H1 (cell line): ENCODE data around the gene WNT2. TPM values are rescaled to one million over a fixed set of nuclear protein-coding genes. Genes with fewer than 3 reads are reported as not detected.

Experiments
- CTCF ChIA-PET: fragments of 300-600 bp; sonication (Branson Sonifier 250); formaldehyde crosslinking; loops from one replicate; lab custom pipeline; 2021; ENCODE audit not compliant: partially characterized antibody; lab: Charles Lee
- POLR2A ChIA-PET: fragments of 300-600 bp; sonication (Branson Sonifier 250); formaldehyde crosslinking; loops from one replicate; lab custom pipeline; 2021; ENCODE audit warnings: inconsistent platforms; ENCODE audit not compliant: partially characterized antibody; lab: Charles Lee
- DNase-seq, 2 experiments: peaks; one replicate each; pipeline versions ENCODE4 v3.0.0 to v3.0.0-alpha.2; 2010 to 2022; ENCODE audit warnings: low spot score in 2 of 2, low read depth in 1 of 2, mixed read lengths in 1 of 2
- FAIRE-seq: peaks from 2 replicates; lab custom pipeline; 2011; peaks lifted over from hg19 to GRCh38; lab: Jason Lieb, UNC
- H2AFZ ChIP-seq: 2 replicates; pipeline ENCODE4 v1.8.1; 2012; ENCODE audit warnings: low read length, inconsistent platforms
- H2AK5ac ChIP-seq: 2 replicates; pipeline ENCODE4 v1.6.1; 2013; ENCODE audit warnings: low read depth, low read length
- H2BK120ac ChIP-seq: replicated peaks from 2 replicates; pipeline ENCODE3; 2013; ENCODE audit warnings: low read depth, low read length, inconsistent platforms
- H2BK12ac ChIP-seq: 2 replicates; pipeline ENCODE4 v1.6.1; 2013; ENCODE audit warnings: low read depth, low read length
- H2BK15ac ChIP-seq: 2 replicates; pipeline ENCODE4 v1.6.1; 2013; ENCODE audit warnings: low read length
- H2BK20ac ChIP-seq: 2 replicates; pipeline ENCODE4 v1.6.1; 2013; ENCODE audit warnings: low read length
- H2BK5ac ChIP-seq: 2 replicates; pipeline ENCODE4 v1.6.1; 2013; ENCODE audit warnings: low read depth, low read length
- H3K14ac ChIP-seq: 2 replicates; pipeline ENCODE4 v1.6.1; 2013; ENCODE audit warnings: inconsistent platforms; ENCODE audit not compliant: insufficient read length
- H3K18ac ChIP-seq: 2 replicates; pipeline ENCODE4 v1.6.1; 2013; ENCODE audit warnings: low read length; ENCODE audit errors: extremely low read depth
- H3K23ac ChIP-seq: 2 replicates; pipeline ENCODE4 v1.6.1; 2013; ENCODE audit warnings: inconsistent platforms; ENCODE audit not compliant: insufficient read length
- H3K23me2 ChIP-seq: 2 replicates; pipeline ENCODE4 v1.6.1; 2013; ENCODE audit warnings: low read depth, low read length
- H3K27ac ChIP-seq: 2 replicates; pipeline ENCODE4 v1.6.1; 2011; ENCODE audit warnings: low read depth, low read length, inconsistent platforms
- H3K27me3 ChIP-seq, 4 experiments: replicated peaks in 1 of 4; 1 replicate in 1 of 4; 2 replicates in 3 of 4; pipeline versions ENCODE4 v1.6.1 to v1.8.1; 2011 to 2013; ENCODE audit warnings: low read length in 3 of 4, mild to moderate bottlenecking in 3 of 4, inconsistent platforms in 2 of 4, mixed read lengths in 2 of 4, moderate library complexity in 1 of 4; ENCODE audit not compliant: control insufficient read depth in 3 of 4, insufficient read depth in 3 of 4; ENCODE audit errors: extremely low read depth in 1 of 4
- H3K36me3 ChIP-seq, 4 experiments: 2 replicates each; pipeline versions ENCODE4 v1.6.1 to v1.8.1; 2011 to 2013; ENCODE audit warnings: mild to moderate bottlenecking in 4 of 4, low read length in 3 of 4, moderate library complexity in 2 of 4, control low read depth in 1 of 4, inconsistent platforms in 1 of 4; ENCODE audit not compliant: insufficient read depth in 4 of 4, control insufficient read depth in 2 of 4
- H3K4ac ChIP-seq: replicated peaks from 2 replicates; pipeline ENCODE3; 2013; ENCODE audit warnings: low read length, low read depth, mixed read lengths, inconsistent platforms; ENCODE audit not compliant: insufficient read length
- H3K4me1 ChIP-seq, 4 experiments: replicated peaks in 1 of 4; 1 replicate in 1 of 4; 2 replicates in 3 of 4; pipeline versions ENCODE4 v1.6.1 to v1.8.1; 2011 to 2013; ENCODE audit warnings: low read length in 3 of 4, inconsistent platforms in 2 of 4, mixed read lengths in 1 of 4; ENCODE audit not compliant: insufficient read depth in 4 of 4, control insufficient read depth in 3 of 4
- H3K4me2 ChIP-seq, 2 experiments: 2 replicates each; pipeline versions ENCODE4 v1.6.1 to v1.8.1; 2011 to 2013; ENCODE audit warnings: low read depth in 2 of 2, low read length in 2 of 2, control low read depth in 1 of 2, inconsistent platforms in 1 of 2, mild to moderate bottlenecking in 1 of 2; ENCODE audit not compliant: insufficient read depth in 1 of 2
- H3K4me3 ChIP-seq, 4 experiments: fragments of 200-600, 300-600 bp in 1 of 4; sonication (generic), shearing (Covaris generic), sonication (Bioruptor Twin) in 1 of 4; 2 replicates each; pipeline versions ENCODE4 v1.5.1 to v1.8.1; 2011 to 2016; ENCODE audit warnings: low read length in 4 of 4, low read depth in 3 of 4, control low read depth in 2 of 4, inconsistent platforms in 2 of 4, mild to moderate bottlenecking in 2 of 4, mixed read lengths in 1 of 4, moderate library complexity in 1 of 4; ENCODE audit not compliant: insufficient read depth in 2 of 4; ENCODE audit errors: extremely low read depth in 1 of 4
- H3K56ac ChIP-seq: replicated peaks from 2 replicates; pipeline ENCODE3; 2013; ENCODE audit warnings: low read depth, mild to moderate bottlenecking, mixed read lengths, low read length, inconsistent platforms; ENCODE audit not compliant: insufficient read length
- H3K79me1 ChIP-seq: 2 replicates; pipeline ENCODE4 v1.6.1; 2013; ENCODE audit warnings: low read depth, low read length, control low read depth
- H3K79me2 ChIP-seq, 2 experiments: 2 replicates each; pipeline versions ENCODE4 v1.6.1 to v1.8.1; 2012 to 2013; ENCODE audit warnings: low read length in 2 of 2, mild to moderate bottlenecking in 2 of 2, inconsistent platforms in 1 of 2; ENCODE audit not compliant: insufficient read depth in 2 of 2, control insufficient read depth in 1 of 2
- H3K9ac ChIP-seq, 4 experiments: replicated peaks in 1 of 4; 1 replicate in 1 of 4; 2 replicates in 3 of 4; pipeline versions ENCODE4 v1.6.1 to v1.8.1; 2011 to 2013; ENCODE audit warnings: low read depth in 3 of 4, low read length in 3 of 4, control low read depth in 2 of 4, mild to moderate bottlenecking in 2 of 4, moderate library complexity in 2 of 4, inconsistent platforms in 1 of 4; ENCODE audit errors: extremely low read depth in 1 of 4
- H3K9me3 ChIP-seq, 2 experiments: 2 replicates each; pipeline versions ENCODE4 v1.6.1 to v1.8.1; 2012 to 2013; ENCODE audit warnings: mild to moderate bottlenecking in 2 of 2, moderate library complexity in 2 of 2, control low read depth in 1 of 2, inconsistent platforms in 1 of 2, low read depth in 1 of 2, low read length in 1 of 2, mixed read lengths in 1 of 2; ENCODE audit not compliant: insufficient read depth in 2 of 2
- H4K20me1 ChIP-seq, 2 experiments: replicated peaks in 1 of 2; 2 replicates each; pipeline versions ENCODE3 to v1.8.1; 2011 to 2013; ENCODE audit warnings: inconsistent platforms in 2 of 2, low read length in 2 of 2, mild to moderate bottlenecking in 1 of 2; ENCODE audit not compliant: insufficient read depth in 2 of 2, control insufficient read depth in 1 of 2
- H4K5ac ChIP-seq: 2 replicates; pipeline ENCODE4 v1.6.1; 2013; ENCODE audit warnings: low read length, low read depth, mixed read lengths, inconsistent platforms; ENCODE audit not compliant: insufficient read length
- H4K8ac ChIP-seq: 2 replicates; pipeline ENCODE4 v1.8.0; 2013; ENCODE audit warnings: mild to moderate bottlenecking, moderate library complexity, low read length, inconsistent platforms; ENCODE audit not compliant: insufficient read depth; ENCODE audit errors: extremely low read depth
- H4K91ac ChIP-seq: replicated peaks from 2 replicates; pipeline ENCODE3; 2013; ENCODE audit warnings: low read length, mixed read lengths, inconsistent platforms; ENCODE audit not compliant: insufficient read length
- ASH2L ChIP-seq: fragments of 200-600, 300-600 bp; sonication (generic); IDR thresholded peaks from one replicate; pipeline ENCODE4 v1.7.1; 2017; ENCODE audit warnings: low read length
- ATF3 ChIP-seq: IDR thresholded peaks from 2 replicates; pipeline ENCODE4 v1.6.1; 2011; ENCODE audit warnings: low read depth, mild to moderate bottlenecking, low read length; ENCODE audit not compliant: insufficient read depth
- CBX5 ChIP-seq: fragments of 300-800, 300-1000 bp; sonication (generic); IDR thresholded peaks from 2 replicates; pipeline ENCODE4 v1.7.1; 2016; ENCODE audit warnings: antibody characterized with exemption, low read length, low read depth
- CREB1 ChIP-seq: IDR thresholded peaks from 2 replicates; pipeline ENCODE4 v1.6.1; 2012; ENCODE audit warnings: inconsistent platforms
- GABPA ChIP-seq: IDR thresholded peaks from 2 replicates; pipeline ENCODE4 v1.6.1; 2011; ENCODE audit warnings: mild to moderate bottlenecking, low read length, moderate library complexity, borderline replicate concordance; ENCODE audit not compliant: insufficient read depth
- HDAC2 ChIP-seq, 2 experiments: fragments of 300-600 bp in 1 of 2; sonication (generic) in 1 of 2; IDR thresholded peaks; 2 replicates each; pipeline ENCODE4 v1.6.1; 2011 to 2012; ENCODE audit warnings: low read depth in 2 of 2, low read length in 2 of 2, mild to moderate bottlenecking in 2 of 2, moderate library complexity in 2 of 2, borderline replicate concordance in 1 of 2, inconsistent platforms in 1 of 2
- KDM5A ChIP-seq: fragments of 200-600 bp; IDR thresholded peaks from 2 replicates; pipeline ENCODE4 v1.7.1; 2012; ENCODE audit warnings: mild to moderate bottlenecking, low read length, inconsistent platforms, mixed read lengths
- NRF1 ChIP-seq: IDR thresholded peaks from 2 replicates; pipeline ENCODE4 v1.6.1; 2011; ENCODE audit warnings: mild to moderate bottlenecking, low read depth, low read length, improper control_type of control experiment
- WGBS, 2 experiments: shearing (Covaris generic) in 1 of 2; methylation state at CpG; one replicate each; pipeline versions ENCODE4 v1.1.6 to v1.1.7; 2013 to 2015; ENCODE audit warnings: low lambda C conversion rate in 2 of 2, mixed read lengths in 2 of 2, inconsistent platforms in 1 of 2, low coverage in 1 of 2, missing lambda C conversion rate in 1 of 2; ENCODE audit not compliant: insufficient replicate concordance in 2 of 2, insufficient coverage in 1 of 2, insufficient read length in 1 of 2; ENCODE audit errors: extremely low coverage in 1 of 2, missing lambda C conversion rate in 1 of 2; 5-methylcytosine and 5-hydroxymethylcytosine counted together
- polyA plus RNA-seq, 7 experiments: library from polyadenylated mRNA; depleted of rRNA in 3 of 7; stranded (reverse) in 5 of 7; unstranded in 2 of 7; fragments of >200 nt in 5 of 7; fragments of 200-250 nt in 2 of 7; gene quantifications; 1 replicate in 5 of 7; 2 replicates in 1 of 7; 4 replicates in 1 of 7; pipeline versions ENCODE4 v1.2.1 to v1.2.3, GENCODE V29; 2011 to 2013; ENCODE audit warnings: missing spikeins in 2 of 7, mixed read lengths in 2 of 7
- total RNA-seq: library from RNA; stranded (reverse); fragmentation: NEBNext Ultra II Directional; extraction: Animal tissue kit (Norgen Biotek cat#: 25700); gene quantifications from 2 replicates; pipeline ENCODE4 v1.2.1, GENCODE V29; 2021
- TF ChIP-seq, protein P1 (sequence below), 3 experiments: IDR thresholded peaks; 1 replicate in 2 of 3; 2 replicates in 1 of 3; pipeline versions ENCODE4 v1.5.1 to v1.6.1; 2011; ENCODE audit warnings: low read length in 3 of 3, mild to moderate bottlenecking in 3 of 3, inconsistent platforms in 2 of 3, low read depth in 1 of 3, moderate library complexity in 1 of 3; ENCODE audit not compliant: insufficient read depth in 1 of 3; ENCODE audit errors: control extremely low read depth in 1 of 3

WNT2 gene
- total and polyA plus RNA-seq, 2 of the 8 experiments (the other 6 are each of a cell fraction or from before 2014, with no cell fraction given): not detected

DNA sequence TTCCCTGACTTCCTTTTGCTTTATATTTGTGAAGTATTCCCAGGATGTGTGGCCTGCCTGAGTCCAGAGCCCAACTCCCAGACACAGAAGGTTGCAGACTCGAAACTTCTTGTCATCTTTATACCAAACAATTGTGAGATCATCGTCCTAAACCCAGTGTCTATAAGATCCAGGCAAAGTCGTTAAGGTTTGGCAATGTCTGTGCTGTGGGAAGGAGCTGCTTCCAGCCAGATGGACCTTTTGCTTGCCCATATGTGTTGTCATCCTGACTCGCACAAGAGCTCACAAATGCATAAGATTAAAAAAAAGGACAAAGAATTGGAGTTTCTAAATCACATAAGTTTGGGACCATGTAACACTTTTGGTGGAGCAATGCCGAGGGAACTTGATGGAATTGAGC lies 37.0 kb downstream of the WNT2 start:
- 89% methylated on average over 5 of the region's 5 CpGs; no CpG with 5 or more reads in 1 of the 2 experiments for WGBS, 2 experiments
- no peak overlapping the region for H2AK5ac ChIP-seq
- H3K56ac ChIP-seq: no peak overlapping the region
- no peaks in the 10 kb centered on the region for H3K79me1 ChIP-seq
- CTCF ChIA-PET: interaction anchor here (0.7 to 1.3 kb wide), 3 partner anchors 11 to 558 kb away, joined by 3 to 4 read pairs (median 3); no protein-coding TSS in a partner anchor
- no peak overlapping the region for H3K4me2 ChIP-seq
- DNase-seq: no peak
- no peak overlapping the region for H3K4ac ChIP-seq
- H3K4me1 ChIP-seq: no peaks in the 10 kb centered on the region
- H3K23me2 ChIP-seq: no peaks in the 10 kb centered on the region
- no peak overlapping the region for H3K23ac ChIP-seq
- H3K4me3 ChIP-seq: no peak overlapping the region
- no peak overlapping the region for H2BK20ac ChIP-seq
- no peaks in the 10 kb centered on the region for H4K20me1 ChIP-seq
- H3K18ac ChIP-seq: no peak overlapping the region
- H2BK12ac ChIP-seq: no peak overlapping the region
- TF ChIP-seq NRF1: no peak
- TF ChIP-seq, protein P1, sequence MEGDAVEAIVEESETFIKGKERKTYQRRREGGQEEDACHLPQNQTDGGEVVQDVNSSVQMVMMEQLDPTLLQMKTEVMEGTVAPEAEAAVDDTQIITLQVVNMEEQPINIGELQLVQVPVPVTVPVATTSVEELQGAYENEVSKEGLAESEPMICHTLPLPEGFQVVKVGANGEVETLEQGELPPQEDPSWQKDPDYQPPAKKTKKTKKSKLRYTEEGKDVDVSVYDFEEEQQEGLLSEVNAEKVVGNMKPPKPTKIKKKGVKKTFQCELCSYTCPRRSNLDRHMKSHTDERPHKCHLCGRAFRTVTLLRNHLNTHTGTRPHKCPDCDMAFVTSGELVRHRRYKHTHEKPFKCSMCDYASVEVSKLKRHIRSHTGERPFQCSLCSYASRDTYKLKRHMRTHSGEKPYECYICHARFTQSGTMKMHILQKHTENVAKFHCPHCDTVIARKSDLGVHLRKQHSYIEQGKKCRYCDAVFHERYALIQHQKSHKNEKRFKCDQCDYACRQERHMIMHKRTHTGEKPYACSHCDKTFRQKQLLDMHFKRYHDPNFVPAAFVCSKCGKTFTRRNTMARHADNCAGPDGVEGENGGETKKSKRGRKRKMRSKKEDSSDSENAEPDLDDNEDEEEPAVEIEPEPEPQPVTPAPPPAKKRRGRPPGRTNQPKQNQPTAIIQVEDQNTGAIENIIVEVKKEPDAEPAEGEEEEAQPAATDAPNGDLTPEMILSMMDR (IDR thresholded peaks at IDR 0.05; ENCODE audit: control extremely low read depth in 1 of 3, insufficient read depth in 1 of 3, low read depth in 1 of 3, low read length in 3 of 3): no peak
- TF ChIP-seq CREB1: no peak
- TF ChIP-seq CBX5: no peak
- TF ChIP-seq KDM5A: no peak
- TF ChIP-seq ATF3: no peak
- no peak for TF ChIP-seq ASH2L
- TF ChIP-seq HDAC2 (IDR thresholded peaks at IDR 0.05; ENCODE audit: borderline replicate concordance in 1 of 2, low read depth in 2 of 2, low read length in 2 of 2): no peak
- no peak for TF ChIP-seq GABPA
- no peak overlapping the region for H2AFZ ChIP-seq
- H4K8ac ChIP-seq: no peak overlapping the region
- H2BK120ac ChIP-seq: no peak overlapping the region
- no peak overlapping the region for H2BK15ac ChIP-seq
- POLR2A ChIA-PET: no interaction called here
- no peaks in the 10 kb centered on the region for H3K27me3 ChIP-seq
- no peak overlapping the region for H3K14ac ChIP-seq
- no peaks in the 10 kb centered on the region for H3K9me3 ChIP-seq
- H2BK5ac ChIP-seq: no peak overlapping the region
- no peaks in the 10 kb centered on the region for H3K79me2 ChIP-seq
- no peak overlapping the region for H4K5ac ChIP-seq
- no peak overlapping the region for H4K91ac ChIP-seq
- no peak overlapping the region for H3K27ac ChIP-seq
- H3K36me3 ChIP-seq: no peaks in the 10 kb centered on the region
- no peak for FAIRE-seq
- H3K9ac ChIP-seq: no peak overlapping the region
